HG03521 (cell line): ENCODE data around the gene PPP1R12B.
"Not testable (repeated sequence)": the region's sequence is repeated elsewhere in the genome, so short reads cannot be mapped to it uniquely, and the experiment has no call there.

Source experiments
- ATAC-seq: cut with Tn5 transposase; IDR thresholded peaks from one replicate; pipeline ENCODE4 v1.9.1; 2021; ENCODE audit warnings: mild to moderate bottlenecking, moderate library complexity; ENCODE audit not compliant: unreplicated experiment

Gene PPP1R12B

GRCh38 chr1:202551683-202552082 lies 203.2 kb downstream of the PPP1R12B start:
- ATAC-seq, result no peak

GRCh38 chr1:202552615-202553014 lies 204.1 kb downstream of the PPP1R12B start:
- not testable (repeated sequence) for ATAC-seq

GRCh38 chr1:202553078-202553477 lies 204.6 kb downstream of the PPP1R12B start:
- not testable (repeated sequence) for ATAC-seq

GRCh38 chr1:202553560-202554038 lies 205.1 kb downstream of the PPP1R12B start:
- no peak for ATAC-seq

- ATAC-seq, result not testable (repeated sequence)
Observed at GRCh38 chr1:202554619-202555018, 206.1 kb downstream of the PPP1R12B start.

GRCh38 chr1:202556037-202556436 lies 207.5 kb downstream of the PPP1R12B start:
- not testable (repeated sequence) for ATAC-seq

- not testable (repeated sequence) for ATAC-seq
Observed at GRCh38 chr1:202557662-202558061, 209.2 kb downstream of the PPP1R12B start.

- ATAC-seq, result no peak
Observed at GRCh38 chr1:202561240-202561639, 212.7 kb downstream of the PPP1R12B start.

GRCh38 chr1:202561726-202562443 lies 213.4 kb downstream of the PPP1R12B start:
- no peak for ATAC-seq

- no peak for ATAC-seq
Observed at GRCh38 chr1:202562444-202563060, 214.1 kb downstream of the PPP1R12B start.

GRCh38 chr1:202563818-202564217 lies 215.3 kb downstream of the PPP1R12B start:
- no peak for ATAC-seq

GRCh38 chr1:202564958-202565495 lies 216.5 kb downstream of the PPP1R12B start:
- ATAC-seq, result no peak

- peak; percentile 64 for ATAC-seq
Observed at GRCh38 chr1:202565890-202566602, 217.5 kb downstream of the PPP1R12B start.

- ATAC-seq, result no peak
Observed at GRCh38 chr1:202567738-202568137, 219.2 kb downstream of the PPP1R12B start.

GRCh38 chr1:202568410-202568809 lies 219.9 kb downstream of the PPP1R12B start:
- no peak for ATAC-seq

GRCh38 chr1:202568826-202569225 lies 220.3 kb downstream of the PPP1R12B start:
- no peak for ATAC-seq

- ATAC-seq, result no peak
Observed at GRCh38 chr1:202569393-202570322, 221.2 kb downstream of the PPP1R12B start.

GRCh38 chr1:202571719-202572339 lies 223.3 kb downstream of the PPP1R12B start:
- no peak for ATAC-seq

GRCh38 chr1:202572867-202573266 lies 224.4 kb downstream of the PPP1R12B start:
- no peak for ATAC-seq
